ENCODE data around the gene APCDD1L. TPM values are rescaled to one million over a fixed set of nuclear protein-coding genes. Genes with fewer than 3 reads are reported as not detected.
A peak's percentile ranks its signal among the peaks of the same experiment; 100 is the strongest.

The APCDD1L gene
- polyA plus RNA-seq, 1 of the 3 experiments (the other 2 are of a cell fraction): 0.99 TPM

DNA sequence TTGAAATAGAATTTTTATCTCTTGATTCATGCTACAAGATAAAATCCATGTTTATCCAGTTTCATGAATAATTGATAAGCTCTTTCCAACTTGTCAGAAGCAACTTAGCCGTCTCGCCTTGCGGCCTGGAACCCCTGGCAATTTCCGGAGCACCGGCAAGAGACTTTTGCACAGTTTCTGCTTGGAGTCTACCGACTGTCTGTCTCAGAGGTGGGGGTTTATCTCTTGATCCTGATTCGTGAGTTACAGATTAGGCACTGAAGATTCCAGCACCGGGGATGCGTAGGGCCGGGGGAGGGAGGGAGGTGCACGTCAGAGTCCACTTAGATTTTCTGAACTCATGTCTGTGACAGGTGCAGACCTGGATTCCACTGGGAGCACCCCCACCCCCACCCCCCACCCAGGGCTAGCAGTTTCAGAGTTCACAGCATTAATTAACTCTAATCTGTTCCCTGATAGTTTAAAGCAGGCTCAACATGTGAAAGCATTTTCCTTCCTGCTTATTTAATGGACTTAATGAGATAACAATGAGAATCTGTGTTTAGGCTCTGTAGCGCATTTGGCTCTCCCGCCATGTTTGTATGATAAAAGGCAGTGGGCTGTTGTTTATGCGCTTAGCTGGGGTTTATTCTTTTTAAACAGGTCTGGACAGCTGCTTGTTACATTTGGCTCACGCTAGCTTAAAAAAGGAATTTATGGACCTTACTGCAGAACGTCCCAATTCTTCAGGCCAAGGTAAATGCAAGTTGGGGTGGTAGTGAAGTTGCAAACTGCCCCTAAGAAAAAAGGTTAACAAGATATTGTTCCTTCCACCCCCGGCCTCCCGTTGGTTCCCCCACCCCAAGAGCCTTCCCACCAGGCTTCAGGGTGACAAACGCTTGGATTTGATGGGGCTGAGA lies 8.1 kb upstream of the APCDD1L start:
- ChIA-PET POLR2A (no interaction called here), CTCF (interaction anchor here (0.9 to 1.2 kb wide), 2 partner anchors 34 to 286 kb away, joined by 3 to 4 read pairs; no protein-coding TSS in a partner anchor)
- peaks cover 0 to 3% of the 10 kb centered on the region in 2 experiments for H3K36me3 ChIP-seq (replicated peaks in 1 of 2; ENCODE audit: control insufficient read depth in 1 of 2, insufficient read depth in 2 of 2, low read length in 1 of 2)
- H3K79me2 ChIP-seq (ENCODE audit: insufficient read depth): no peaks in the 10 kb centered on the region
- TF ChIP-seq GATA2 (CRISPR knock-in tag; IDR thresholded peaks at IDR 0.05): peak; percentile 44; the same call in 1 of the 2 replicates
- TF ChIP-seq MEF2A (IDR thresholded peaks at IDR 0.05; ENCODE audit: borderline replicate concordance, low read depth): no peak
- 0 out of 2 replicates have a peak, but pooled peaks have one; percentile 24 for TF ChIP-seq MXI1 (IDR thresholded peaks at IDR 0.05; ENCODE audit: low read depth, low read length)
- peak in 1 of 2 experiments; percentile 69; a peak in 2 of 4 replicates for TF ChIP-seq EP300 (IDR thresholded peaks at IDR 0.05; ENCODE audit: borderline replicate concordance in 1 of 2, low read depth in 1 of 2, low read length in 1 of 2)
- TF ChIP-seq RAD21 (IDR thresholded peaks at IDR 0.05; ENCODE audit: low read length): peak; percentile 2; the same call in 1 of the 2 replicates
- peak; percentile 93 for TF ChIP-seq RCOR1 (IDR thresholded peaks at IDR 0.05; ENCODE audit: low read length)
- no peak for TF ChIP-seq EZH2phosphoT487 (IDR thresholded peaks at IDR 0.05; ENCODE audit: borderline replicate concordance, low read depth)
- no peak for TF ChIP-seq JUND (IDR thresholded peaks at IDR 0.05)
- TF ChIP-seq NRF1 (IDR thresholded peaks at IDR 0.05; ENCODE audit: low read depth, low read length): no peak
- no peak for TF ChIP-seq RXRA (IDR thresholded peaks at IDR 0.05; ENCODE audit: borderline replicate concordance, low read depth)
- H3F3A ChIP-seq (replicated peaks; ENCODE audit: insufficient read depth): no peaks in the 10 kb centered on the region
- H3K4me2 ChIP-seq: no peak overlapping the region
- no peak overlapping the region for H3K27ac ChIP-seq (ENCODE audit: low read depth in 2 of 2, low read length in 1 of 2)
- H3K4me1 ChIP-seq (ENCODE audit: control insufficient read depth in 1 of 2, insufficient read depth in 2 of 2, low read depth in 1 of 2, low read length in 1 of 2): peaks cover 18 to 19% of the 10 kb centered on the region in 2 experiments; a peak in 2 of 4 replicates
- H3K4me3 ChIP-seq (ENCODE audit: low read depth in 2 of 2, low read length in 1 of 2): no peak overlapping the region
- no peaks in the 10 kb centered on the region for H4K20me1 ChIP-seq (ENCODE audit: insufficient read depth)
- WGBS (ENCODE audit: low lambda C conversion rate): 52% methylated on average over 19 of the region's 19 CpGs
- H2AFZ ChIP-seq (ENCODE audit: low read depth): no peak overlapping the region
- H3K9me3 ChIP-seq: peaks cover 14% of the 10 kb centered on the region
- H3K27me3 ChIP-seq (ENCODE audit: insufficient read depth): no peaks in the 10 kb centered on the region
- peak; percentile 66 for DNase-seq
- H3K9ac ChIP-seq: no peak overlapping the region
- no peaks in the 10 kb centered on the region for H3K9me2 ChIP-seq

DNA sequence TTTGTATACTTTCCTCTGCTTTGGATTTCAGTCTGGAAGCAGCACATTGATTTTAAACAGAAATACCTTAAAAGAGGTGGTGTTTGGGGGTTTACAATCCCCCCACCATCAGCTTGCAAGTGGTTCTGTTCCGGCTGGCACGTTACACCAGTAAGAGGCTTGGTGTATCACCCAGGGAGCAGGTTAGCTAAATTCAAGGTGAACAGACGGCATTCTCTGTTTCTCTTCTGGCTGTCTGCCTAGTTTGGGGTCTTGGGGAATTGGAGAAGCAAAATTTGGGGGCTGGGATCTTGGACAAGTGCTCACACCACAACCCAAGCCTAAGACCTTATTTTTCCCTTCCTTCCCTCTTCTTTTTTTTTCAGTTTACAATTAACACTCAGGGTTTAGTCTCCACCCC lies 7.5 kb upstream of the APCDD1L start:
- Histone ChIP-seq H3F3A (replicated peaks; ENCODE audit: insufficient read depth) (no peaks in the 10 kb centered on the region), H3K4me1 (ENCODE audit: control insufficient read depth in 1 of 2, insufficient read depth in 2 of 2, low read depth in 1 of 2, low read length in 1 of 2) (peaks cover 18 to 19% of the 10 kb centered on the region in 2 experiments; a peak in 2 of 4 replicates), H3K27me3 (ENCODE audit: insufficient read depth) (no peaks in the 10 kb centered on the region), H3K79me2 (ENCODE audit: insufficient read depth) (no peaks in the 10 kb centered on the region), H3K4me3 (ENCODE audit: low read depth in 2 of 2, low read length in 1 of 2) (no peak overlapping the region), H3K9me2 (no peaks in the 10 kb centered on the region), H2AFZ (ENCODE audit: low read depth) (no peak overlapping the region), H3K9ac (no peak overlapping the region), H3K9me3 (peaks cover 13% of the 10 kb centered on the region), H3K36me3 (replicated peaks in 1 of 2; ENCODE audit: control insufficient read depth in 1 of 2, insufficient read depth in 2 of 2, low read length in 1 of 2) (peaks cover 0 to 3% of the 10 kb centered on the region in 2 experiments), H4K20me1 (ENCODE audit: insufficient read depth) (no peaks in the 10 kb centered on the region), H3K4me2 (no peak overlapping the region), H3K27ac (ENCODE audit: low read depth in 2 of 2, low read length in 1 of 2) (no peak overlapping the region)
- no peak for DNase-seq
- ChIA-PET POLR2A (no interaction called here), CTCF (no interaction called here)
- TF ChIP-seq, protein P1, sequence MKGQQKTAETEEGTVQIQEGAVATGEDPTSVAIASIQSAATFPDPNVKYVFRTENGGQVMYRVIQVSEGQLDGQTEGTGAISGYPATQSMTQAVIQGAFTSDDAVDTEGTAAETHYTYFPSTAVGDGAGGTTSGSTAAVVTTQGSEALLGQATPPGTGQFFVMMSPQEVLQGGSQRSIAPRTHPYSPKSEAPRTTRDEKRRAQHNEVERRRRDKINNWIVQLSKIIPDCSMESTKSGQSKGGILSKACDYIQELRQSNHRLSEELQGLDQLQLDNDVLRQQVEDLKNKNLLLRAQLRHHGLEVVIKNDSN (IDR thresholded peaks at IDR 0.05; ENCODE audit: borderline replicate concordance, low read depth): no peak
- no peak for TF ChIP-seq ELF1 (IDR thresholded peaks at IDR 0.05)
- TF ChIP-seq RAD21 (IDR thresholded peaks at IDR 0.05; ENCODE audit: low read length): no peak
- no peak for TF ChIP-seq POLR2AphosphoS5 (IDR thresholded peaks at IDR 0.05; ENCODE audit: low read depth, low read length)
- no peak for TF ChIP-seq SIN3A (IDR thresholded peaks at IDR 0.05; ENCODE audit: borderline replicate concordance, low read depth, low read length)
- TF ChIP-seq RFX5 (IDR thresholded peaks at IDR 0.05; ENCODE audit: low read length): no peak
- WGBS (ENCODE audit: low lambda C conversion rate): 90% methylated on average over 3 of the region's 3 CpGs
